IMR-90 (cell line): ENCODE results near the gene LRRC10B. TPM values are rescaled to one million over a fixed set of nuclear protein-coding genes. Genes with fewer than 3 reads are reported as not detected.

Experiments used
- ATAC-seq: fragments of 200-7000 bp; cut with Tn5 transposase; 2 replicates; pipeline ENCODE4 v1.9.1; 2020; ENCODE audit warnings: low read depth, mild to moderate bottlenecking, moderate library complexity
- BruUV-seq: library from RNA; stranded (reverse); fragments of 400-500 nt; replicated peaks from 2 replicates; lab custom pipeline; 2021; lab: Mats Ljungman, UMichigan
- CTCF ChIA-PET: fragments of 300-600 bp; formaldehyde crosslinking; extraction: SDS; loops from one replicate; lab custom pipeline; 2021; ENCODE audit warnings: antibody characterized with exemption; lab: Yijun Ruan, JAX
- POLR2A ChIA-PET: fragments of 300-600 bp; sonication (Branson Sonifier 250); formaldehyde crosslinking; loops from one replicate; lab custom pipeline; 2022; ENCODE audit warnings: antibody characterized with exemption; ENCODE audit not compliant: unreplicated experiment; lab: Charles Lee
- DNase-seq: peaks from one replicate; pipeline ENCODE4 v3.0.0; 2013
- H2AFZ ChIP-seq: replicated peaks from 2 replicates; pipeline ENCODE3; 2013; ENCODE audit warnings: low read length, mild to moderate bottlenecking; ENCODE audit not compliant: poor library complexity
- H2AK5ac ChIP-seq: 2 replicates; pipeline ENCODE4 v1.6.1; 2013; ENCODE audit warnings: low read depth, low read length, inconsistent platforms
- H2AK9ac ChIP-seq: replicated peaks from 2 replicates; pipeline ENCODE3; 2013; ENCODE audit warnings: mild to moderate bottlenecking, low read depth, low read length, moderate library complexity; ENCODE audit not compliant: poor library complexity
- H2BK120ac ChIP-seq: 2 replicates; pipeline ENCODE4 v1.6.1; 2013; ENCODE audit warnings: low read depth, low read length, inconsistent platforms
- H2BK15ac ChIP-seq: 3 replicates; pipeline ENCODE4 v1.6.1; 2013; ENCODE audit warnings: low read depth, low read length, inconsistent platforms
- H2BK20ac ChIP-seq: 2 replicates; pipeline ENCODE4 v1.6.1; 2013; ENCODE audit warnings: low read depth, mild to moderate bottlenecking, inconsistent platforms, low read length, moderate library complexity
- H2BK5ac ChIP-seq: 2 replicates; pipeline ENCODE4 v1.6.1; 2013; ENCODE audit warnings: mild to moderate bottlenecking, low read depth, low read length, inconsistent platforms; ENCODE audit not compliant: poor library complexity, severe bottlenecking
- H3K14ac ChIP-seq: replicated peaks from 2 replicates; pipeline ENCODE4 v1.6.1; 2013; ENCODE audit warnings: low read depth, low read length, inconsistent platforms
- H3K18ac ChIP-seq: 2 replicates; pipeline ENCODE4 v1.6.1; 2013; ENCODE audit warnings: low read depth, low read length, control low read depth
- H3K23ac ChIP-seq: 2 replicates; pipeline ENCODE4 v1.6.1; 2013; ENCODE audit warnings: low read depth, low read length, inconsistent platforms
- H3K27ac ChIP-seq: 2 replicates; pipeline ENCODE4 v1.5.1; 2013; ENCODE audit warnings: mild to moderate bottlenecking, control low read depth, low read length; ENCODE audit not compliant: insufficient read depth
- H3K27me3 ChIP-seq: 2 replicates; pipeline ENCODE4 v1.6.1; 2013; ENCODE audit warnings: low read length; ENCODE audit not compliant: control insufficient read depth, insufficient read depth
- H3K36me3 ChIP-seq: 2 replicates; pipeline ENCODE4 v1.6.1; 2013; ENCODE audit warnings: low read length, mixed read lengths; ENCODE audit not compliant: control insufficient read depth, insufficient read depth
- H3K4ac ChIP-seq: 2 replicates; pipeline ENCODE4 v1.6.1; 2013; ENCODE audit warnings: low read depth, low read length, inconsistent platforms
- H3K4me1 ChIP-seq: 2 replicates; pipeline ENCODE4 v1.6.1; 2013; ENCODE audit warnings: low read length, mixed read lengths; ENCODE audit not compliant: control insufficient read depth, insufficient read depth
- H3K4me2 ChIP-seq: 2 replicates; pipeline ENCODE4 v1.6.1; 2013; ENCODE audit warnings: low read depth, mild to moderate bottlenecking, control low read depth, low read length, moderate library complexity
- H3K4me3 ChIP-seq: 2 replicates; pipeline ENCODE4 v1.5.1; 2013; ENCODE audit warnings: low read depth, mild to moderate bottlenecking, control low read depth, low read length, moderate library complexity; ENCODE audit not compliant: insufficient read depth
- H3K56ac ChIP-seq: 2 replicates; pipeline ENCODE4 v1.6.1; 2013; ENCODE audit warnings: low read length, inconsistent platforms; ENCODE audit not compliant: insufficient read depth; ENCODE audit errors: extremely low read depth
- H3K79me1 ChIP-seq, 2 experiments: 2 replicates each; pipeline ENCODE4 v1.6.1; 2013; ENCODE audit warnings: low read length in 2 of 2, inconsistent platforms in 1 of 2, low read depth in 1 of 2
- H3K9ac ChIP-seq: 2 replicates; pipeline ENCODE4 v1.6.1; 2013; ENCODE audit warnings: low read depth, low read length, control low read depth
- H3K9me1 ChIP-seq: 2 replicates; pipeline ENCODE4 v1.6.1; 2013; ENCODE audit warnings: low read length, inconsistent platforms; ENCODE audit not compliant: insufficient read depth
- H3K9me3 ChIP-seq: 2 replicates; pipeline ENCODE4 v1.6.1; 2013; ENCODE audit warnings: low read length; ENCODE audit not compliant: control insufficient read depth, insufficient read depth
- H4K20me1 ChIP-seq: 2 replicates; pipeline ENCODE4 v1.6.1; 2013; ENCODE audit warnings: low read length, inconsistent platforms; ENCODE audit not compliant: insufficient read depth
- H4K5ac ChIP-seq: 2 replicates; pipeline ENCODE4 v1.6.1; 2013; ENCODE audit warnings: mild to moderate bottlenecking, low read depth, low read length, control low read depth
- H4K8ac ChIP-seq, 2 experiments: 2 replicates each; pipeline ENCODE4 v1.6.1; 2013; ENCODE audit warnings: low read depth in 2 of 2, low read length in 2 of 2, control low read depth in 1 of 2, inconsistent platforms in 1 of 2
- H4K91ac ChIP-seq: 2 replicates; pipeline ENCODE4 v1.6.1; 2013; ENCODE audit warnings: low read depth, low read length, inconsistent platforms; ENCODE audit not compliant: insufficient read depth
- FOS ChIP-seq: fragments of 150-350 bp; IDR thresholded peaks from 2 replicates; pipeline ENCODE4 v1.6.1; 2016; ENCODE audit warnings: low read depth, low read length
- MAFK ChIP-seq: IDR thresholded peaks from 2 replicates; pipeline ENCODE4 v1.6.1; 2012; ENCODE audit warnings: low read depth, low read length, improper control_type of control experiment
- MAZ ChIP-seq: IDR thresholded peaks from 2 replicates; pipeline ENCODE4 v1.6.1; 2012; ENCODE audit warnings: low read depth, mild to moderate bottlenecking, low read length, improper control_type of control experiment, moderate library complexity, borderline replicate concordance
- NFE2L2 ChIP-seq: fragments of 150-350 bp; IDR thresholded peaks from 2 replicates; pipeline ENCODE4 v1.6.1; 2016; ENCODE audit warnings: low read depth, mild to moderate bottlenecking, low read length
- RCOR1 ChIP-seq: IDR thresholded peaks from 2 replicates; pipeline ENCODE4 v1.6.1; 2012; ENCODE audit warnings: mild to moderate bottlenecking, low read length, improper control_type of control experiment; ENCODE audit not compliant: insufficient replicate concordance
- WGBS, 2 experiments: methylation state at CpG; one replicate each; pipeline versions ENCODE4 v1.1.5 to v1.1.7; 2013; ENCODE audit warnings: missing lambda C conversion rate in 2 of 2; ENCODE audit not compliant: insufficient read length in 1 of 2; ENCODE audit errors: extremely low coverage in 2 of 2; 5-methylcytosine and 5-hydroxymethylcytosine counted together
- dilution Hi-C: fragments of 300-500 bp; cut with HindIII; formaldehyde crosslinking; loops from one replicate; pipeline ENCODE4 v1.14.3; 2018; ENCODE audit warnings: low sequenced_read_pairs; ENCODE audit not compliant: unreplicated experiment
- in situ Hi-C: fragments of 300-500 bp; cut with MboI; formaldehyde crosslinking; loops from 3 replicates; pipeline ENCODE4 v1.14.3; 2019; ENCODE audit warnings: low sequenced_read_pairs, inconsistent platforms, mixed read lengths
- intact Hi-C: fragments of 100-400 bp; cut with micrococcal nuclease; formaldehyde crosslinking; loops from 2 replicates; pipeline ENCODE4 v1.10.0; 2022
- polyA plus RNA-seq, 3 experiments: library from polyadenylated mRNA; depleted of rRNA; stranded (reverse); fragments of >200 nt; gene quantifications; 2 replicates each; pipeline ENCODE4 v1.2.3, GENCODE V29; 2012; ENCODE audit warnings: low replicate concordance in 1 of 3
- total RNA-seq: library from RNA; depleted of rRNA; stranded (reverse); fragments of >200 nt; gene quantifications from 2 replicates; pipeline ENCODE4 v1.2.3, GENCODE V29; 2012

The LRRC10B gene
- total and polyA plus RNA-seq, 2 of the 4 experiments (the other 2 are of a cell fraction) = not detected

DNA sequence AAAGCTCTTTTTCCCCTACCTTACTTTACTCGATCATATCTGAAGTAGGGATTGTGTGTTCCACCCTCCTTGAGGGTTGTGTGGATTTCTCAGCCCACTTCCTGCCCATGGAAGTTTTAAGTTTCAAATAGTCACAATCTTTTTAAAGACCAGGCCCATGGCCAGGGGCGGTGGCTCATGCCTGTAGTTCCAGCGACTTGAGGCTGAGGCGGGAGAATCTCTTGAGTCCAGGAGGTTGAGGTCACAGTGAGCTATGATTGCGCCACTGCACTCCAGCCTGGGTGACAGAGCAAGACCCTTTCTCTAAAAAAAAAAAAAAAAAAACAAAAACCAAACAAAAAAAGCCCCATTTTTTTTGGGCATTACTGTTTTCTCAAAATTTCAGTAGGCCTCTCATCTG lies 36.3 kb upstream of the LRRC10B start:
- Histone ChIP-seq H3K9me3 (peaks cover 2% of the 10 kb centered on the region; the same call in 1 of the 2 replicates), H3K18ac (no peak overlapping the region), H2AFZ (no peak overlapping the region), H3K14ac (no peak overlapping the region), H4K20me1 (no peaks in the 10 kb centered on the region; the same call in 1 of the 2 replicates), H4K8ac (no peak overlapping the region), H2AK9ac (no peak overlapping the region), H2BK120ac (no peak overlapping the region), H4K91ac (no peak overlapping the region), H3K4me2 (no peak overlapping the region), H2BK15ac (no peak overlapping the region), H3K23ac (no peak overlapping the region), H3K36me3 (peaks cover 14% of the 10 kb centered on the region), H3K9me1 (0 out of 2 replicates have a peak, but pooled peaks cover 6% of the 10 kb centered on the region), H3K79me1 (no peaks in the 10 kb centered on the region), H2AK5ac (no peak overlapping the region), H3K27ac (no peak overlapping the region), H2BK20ac (no peak overlapping the region), H3K9ac (no peak overlapping the region), H3K27me3 (no peaks in the 10 kb centered on the region), H4K5ac (no peak overlapping the region), H3K4ac (no peak overlapping the region), H3K4me1 (no peaks in the 10 kb centered on the region), H3K4me3 (no peak overlapping the region), H3K56ac (no peak overlapping the region), H2BK5ac (no peak overlapping the region)
- peak; percentile 10 for DNase-seq
- CTCF ChIA-PET = interaction anchor here (1.8 kb wide), 1 partner anchor 166 kb away, joined by 5 read pairs; no protein-coding TSS in a partner anchor
- TF ChIP-seq NFE2L2 (no peak), FOS (no peak), MAFK (no peak), RCOR1 (no peak), MAZ (no peak)
- in situ Hi-C loops (no loop called here), dilution Hi-C loops (no loop called here), intact Hi-C loops (no loop called here)
- BruUV-seq = no TSS peak
- no peak for ATAC-seq
- WGBS, 2 experiments = no CpG with 5 or more reads among the region's 5 CpGs
- POLR2A ChIA-PET = interaction anchor here (0.6 kb wide), 1 partner anchor 232 kb away, joined by 5 read pairs; no protein-coding TSS in a partner anchor
